HG02588 (cell line): ENCODE results near the gene FAM221B.

Source experiments
- ATAC-seq: cut with Tn5 transposase; IDR thresholded peaks from one replicate; pipeline ENCODE4 v1.9.1; 2021; ENCODE audit warnings: mild to moderate bottlenecking, moderate library complexity; ENCODE audit not compliant: unreplicated experiment

FAM221B gene

GRCh38 chr9:35828716-35829083 lies at the start of gene FAM221B:
FAM221B (minus strand) TSS chr9:35828732; CDS start chr9:35826161, 2,571 bp downstream.
- ATAC-seq = no peak

GRCh38 chr9:35872505-35872904 lies 44.0 kb upstream of the FAM221B start:
- no peak for ATAC-seq

GRCh38 chr9:35871545-35871944 lies 43.0 kb upstream of the FAM221B start:
- no peak for ATAC-seq

GRCh38 chr9:35870351-35870923 lies 41.9 kb upstream of the FAM221B start, which contains the start of gene OR13J1:
OR13J1 (minus strand) TSS chr9:35870401; CDS start chr9:35870401, 0 bp downstream.
- no peak for ATAC-seq

- no peak for ATAC-seq
Observed at GRCh38 chr9:35869621-35870216, 41.2 kb upstream of the FAM221B start.

- ATAC-seq = no peak
Observed at GRCh38 chr9:35868933-35869332, 40.4 kb upstream of the FAM221B start.

- no peak for ATAC-seq
Observed at GRCh38 chr9:35867538-35867937, 39.0 kb upstream of the FAM221B start.

- no peak for ATAC-seq
Observed at GRCh38 chr9:35864695-35865255, 36.2 kb upstream of the FAM221B start.

GRCh38 chr9:35863583-35863982 lies 35.1 kb upstream of the FAM221B start:
- no peak for ATAC-seq

GRCh38 chr9:35862328-35862727 lies 33.8 kb upstream of the FAM221B start:
- ATAC-seq = no peak

- no peak for ATAC-seq
Observed at GRCh38 chr9:35861161-35861897, 32.8 kb upstream of the FAM221B start.

- no peak for ATAC-seq
Observed at GRCh38 chr9:35859990-35860339, 31.4 kb upstream of the FAM221B start.

- no peak for ATAC-seq
Observed at GRCh38 chr9:35859310-35859989, 30.9 kb upstream of the FAM221B start.

- ATAC-seq = no peak
Observed at GRCh38 chr9:35858458-35858857, 29.9 kb upstream of the FAM221B start.

- no peak for ATAC-seq
Observed at GRCh38 chr9:35856882-35857281, 28.4 kb upstream of the FAM221B start.

- ATAC-seq = no peak
Observed at GRCh38 chr9:35856206-35856605, 27.7 kb upstream of the FAM221B start.

- ATAC-seq = no peak
Observed at GRCh38 chr9:35854091-35854762, 25.7 kb upstream of the FAM221B start.

GRCh38 chr9:35852876-35853865 lies 24.6 kb upstream of the FAM221B start:
- ATAC-seq = no peak

- no peak for ATAC-seq
Observed at GRCh38 chr9:35852267-35852815, 23.8 kb upstream of the FAM221B start.
